Astrocyte (in vitro differentiated cells and primary cell): Measurements from ENCODE around the gene PITPNB.

ENCODE experiments used
- CTCF ChIP-seq: IDR thresholded peaks from 2 replicates; pipeline ENCODE4 v1.5.1; 2011; ENCODE audit warnings: low read depth, mild to moderate bottlenecking, inconsistent platforms, low read length, moderate library complexity; ENCODE audit not compliant: insufficient read depth
- EZH2 ChIP-seq: IDR thresholded peaks from 2 replicates; pipeline ENCODE4 v1.6.1; 2012; ENCODE audit warnings: mild to moderate bottlenecking, low read length, inconsistent platforms; ENCODE audit not compliant: insufficient read depth

GRCh38 chr22:27892811-27893210, 26.2 kb downstream of the PITPNB start:
- no peak for TF ChIP-seq CTCF
- no peak for TF ChIP-seq EZH2
